Nephron progenitor cell (in vitro differentiated cells): ENCODE results near the gene ABHD16B.

Experiments used
- DNase-seq: peaks from one replicate; pipeline ENCODE4 v3.0.0; 2021
- H3K27ac Mint-ChIP-seq: 2 replicates; pipeline ENCODE4 v1.8.0; 2021; ENCODE audit warnings: mild to moderate bottlenecking, moderate library complexity, mixed read lengths
- H3K27me3 Mint-ChIP-seq: 2 replicates; pipeline ENCODE4 v1.8.0; 2021; ENCODE audit warnings: mild to moderate bottlenecking, low read depth, mixed read lengths; ENCODE audit not compliant: poor library complexity
- H3K36me3 Mint-ChIP-seq: 2 replicates; pipeline ENCODE4 v1.8.0; 2021; ENCODE audit warnings: low read depth, mixed read lengths
- H3K4me1 Mint-ChIP-seq: 2 replicates; pipeline ENCODE4 v1.8.0; 2021; ENCODE audit warnings: mixed read lengths
- H3K4me3 Mint-ChIP-seq: 2 replicates; pipeline ENCODE4 v1.8.0; 2021; ENCODE audit warnings: mild to moderate bottlenecking, moderate library complexity, mixed read lengths
- H3K9me3 Mint-ChIP-seq: 2 replicates; pipeline ENCODE4 v1.8.0; 2021; ENCODE audit warnings: mild to moderate bottlenecking, moderate library complexity, mixed read lengths
- TF ChIP-seq, protein P1 (sequence below): fragments of 200-600 bp; sonication (generic); IDR thresholded peaks from 2 replicates; pipeline ENCODE4 v1.5.0; 2021; ENCODE audit warnings: antibody characterized with exemption

The ABHD16B gene

GRCh38 chr20:63893999-63894357 lies 32.7 kb downstream of the ABHD16B start:
- DNase-seq = no peak
- Mint-ChIP-seq H3K9me3 (no peaks in the 10 kb centered on the region), H3K27ac (no peak overlapping the region), H3K4me1 (peaks cover 35% of the 10 kb centered on the region), H3K27me3 (peaks cover 3% of the 10 kb centered on the region), H3K36me3 (peaks cover 29% of the 10 kb centered on the region), H3K4me3 (peak overlapping the region; percentile 82)
- TF ChIP-seq, protein P1, sequence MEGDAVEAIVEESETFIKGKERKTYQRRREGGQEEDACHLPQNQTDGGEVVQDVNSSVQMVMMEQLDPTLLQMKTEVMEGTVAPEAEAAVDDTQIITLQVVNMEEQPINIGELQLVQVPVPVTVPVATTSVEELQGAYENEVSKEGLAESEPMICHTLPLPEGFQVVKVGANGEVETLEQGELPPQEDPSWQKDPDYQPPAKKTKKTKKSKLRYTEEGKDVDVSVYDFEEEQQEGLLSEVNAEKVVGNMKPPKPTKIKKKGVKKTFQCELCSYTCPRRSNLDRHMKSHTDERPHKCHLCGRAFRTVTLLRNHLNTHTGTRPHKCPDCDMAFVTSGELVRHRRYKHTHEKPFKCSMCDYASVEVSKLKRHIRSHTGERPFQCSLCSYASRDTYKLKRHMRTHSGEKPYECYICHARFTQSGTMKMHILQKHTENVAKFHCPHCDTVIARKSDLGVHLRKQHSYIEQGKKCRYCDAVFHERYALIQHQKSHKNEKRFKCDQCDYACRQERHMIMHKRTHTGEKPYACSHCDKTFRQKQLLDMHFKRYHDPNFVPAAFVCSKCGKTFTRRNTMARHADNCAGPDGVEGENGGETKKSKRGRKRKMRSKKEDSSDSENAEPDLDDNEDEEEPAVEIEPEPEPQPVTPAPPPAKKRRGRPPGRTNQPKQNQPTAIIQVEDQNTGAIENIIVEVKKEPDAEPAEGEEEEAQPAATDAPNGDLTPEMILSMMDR = no peak

DNA sequence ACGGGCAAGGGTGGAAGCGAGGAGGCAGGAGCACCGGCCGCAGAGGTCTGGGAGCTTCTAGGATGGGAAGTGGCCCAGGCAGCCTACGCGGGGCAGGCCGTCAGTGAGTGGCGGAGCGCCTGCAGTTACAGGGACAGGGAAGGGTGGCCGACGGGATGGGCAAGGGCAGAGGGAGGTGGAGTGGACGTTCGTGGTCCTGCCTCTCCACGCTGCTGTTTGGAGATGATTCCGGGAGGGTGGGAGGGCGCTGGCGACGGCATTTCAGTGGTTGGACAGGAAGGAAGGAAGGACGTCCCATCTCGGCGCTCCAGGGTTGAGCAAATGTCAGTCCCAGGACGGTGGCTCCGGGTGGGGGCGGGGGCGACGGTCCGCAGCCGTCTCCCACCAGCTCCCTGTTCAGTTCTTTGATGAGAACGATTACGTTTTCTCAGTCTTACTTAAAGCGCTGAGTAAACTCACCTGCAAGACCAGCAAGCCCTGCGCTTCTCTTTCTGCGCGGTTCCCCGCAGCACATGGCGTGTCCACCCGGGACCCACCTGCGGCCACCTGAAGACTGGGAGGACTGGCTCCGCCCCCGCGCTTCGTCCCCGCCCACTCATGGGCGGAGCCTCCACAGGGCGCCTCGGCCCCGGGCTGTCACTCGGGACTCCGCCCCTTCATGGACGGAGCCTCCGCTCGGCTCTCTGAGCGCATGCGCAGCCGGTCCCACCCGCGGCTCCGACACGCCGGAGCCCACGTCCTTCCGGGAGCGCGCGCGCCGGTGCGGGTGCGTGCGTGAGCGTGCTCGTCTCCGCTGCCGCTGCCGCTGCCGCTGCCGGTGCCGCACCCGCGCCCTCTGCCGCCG lies 33.3 kb downstream of the ABHD16B start, which contains the start of gene DNAJC5:
Gene DNAJC5, plus strand, starts transcription at position 769 of the 844 bp plus-strand sequence. CDS start 33,220 bp downstream, outside the sequence.
- no peaks in the 10 kb centered on the region for H3K9me3 Mint-ChIP-seq

DNA sequence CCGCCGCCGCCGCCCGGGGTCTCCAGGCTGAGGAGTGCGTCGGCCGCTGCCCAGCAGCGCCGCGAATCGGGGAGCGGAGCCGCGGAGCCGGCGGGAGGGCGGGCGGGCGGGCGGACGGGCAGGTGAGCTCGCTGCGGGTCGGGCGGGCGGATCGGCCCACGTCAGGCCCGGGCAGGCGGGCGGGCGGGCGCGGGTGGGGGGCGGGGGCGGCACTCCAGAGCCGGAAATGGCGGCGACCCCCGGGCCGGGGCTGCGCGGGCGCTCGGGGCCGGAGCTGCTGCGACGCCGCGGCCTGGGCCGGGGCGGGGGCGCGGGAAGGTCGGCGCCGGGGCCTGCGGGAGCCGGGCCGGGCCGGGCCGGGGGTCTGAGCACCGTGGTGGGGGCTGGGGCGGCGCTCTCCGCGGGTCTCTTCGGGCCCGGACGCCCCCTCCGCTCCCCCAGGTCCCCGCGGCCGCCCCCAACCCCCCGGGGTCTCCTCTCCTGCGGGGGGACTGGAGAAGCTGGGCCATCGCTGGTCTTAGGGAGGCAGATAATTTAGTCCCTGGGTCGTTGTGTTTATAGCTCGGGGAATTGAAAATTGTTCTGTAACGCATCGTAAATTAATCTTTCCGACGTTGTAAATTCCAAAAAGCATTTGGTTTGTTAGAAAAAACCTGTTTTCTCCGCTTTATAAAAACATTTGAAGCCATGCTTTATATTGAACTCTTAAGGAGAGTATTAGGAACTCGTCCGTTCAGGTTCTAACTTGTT lies 34.1 kb downstream of the ABHD16B start:
- TF ChIP-seq, protein P1 = no peak
- no peak for DNase-seq
- peak overlapping the region; percentile 43 for H3K27ac Mint-ChIP-seq
- H3K4me1 Mint-ChIP-seq = peaks cover 39% of the 10 kb centered on the region
- peaks cover 15% of the 10 kb centered on the region for H3K36me3 Mint-ChIP-seq
- H3K27me3 Mint-ChIP-seq = peaks cover 3% of the 10 kb centered on the region
- peak overlapping the region; percentile 89 for H3K4me3 Mint-ChIP-seq
- no peaks in the 10 kb centered on the region for H3K9me3 Mint-ChIP-seq

More for the DNA sequence above, 33.3 kb downstream of the ABHD16B start, which contains the start of gene DNAJC5:
- H3K27ac Mint-ChIP-seq = peak within 1 kb of the TSS; percentile 43
- DNase-seq = peak; percentile 94
- H3K36me3 Mint-ChIP-seq = peaks cover 23% of the 10 kb centered on the region
- TF ChIP-seq, protein P1 = no peak
- H3K4me1 Mint-ChIP-seq = peaks cover 39% of the 10 kb centered on the region
- H3K27me3 Mint-ChIP-seq = peaks cover 3% of the 10 kb centered on the region
- peak within 1 kb of the TSS; percentile 89 for H3K4me3 Mint-ChIP-seq

DNA sequence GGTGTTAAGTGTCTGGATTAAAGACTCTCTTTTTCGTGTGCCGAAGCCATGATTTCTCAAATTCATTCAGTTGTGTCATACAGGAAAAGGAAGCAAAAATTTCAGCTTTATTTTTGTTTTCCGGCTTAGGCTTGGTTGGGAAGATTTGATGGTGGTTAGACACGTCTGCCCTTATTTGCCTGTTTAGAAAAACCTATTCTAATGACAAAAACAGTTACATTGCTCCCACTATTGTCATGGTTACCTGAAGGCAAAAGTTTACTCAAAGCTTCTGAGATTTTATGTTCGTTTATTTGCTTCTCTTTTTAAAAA lies 34.6 kb downstream of the ABHD16B start:
- no peak for DNase-seq
- H3K4me3 Mint-ChIP-seq = peak overlapping the region; percentile 89
- TF ChIP-seq, protein P1 = no peak
- H3K27ac Mint-ChIP-seq = peak overlapping the region; percentile 43
- no peaks in the 10 kb centered on the region for H3K9me3 Mint-ChIP-seq
- peaks cover 3% of the 10 kb centered on the region for H3K27me3 Mint-ChIP-seq
- peaks cover 39% of the 10 kb centered on the region for H3K4me1 Mint-ChIP-seq
- peaks cover 13% of the 10 kb centered on the region for H3K36me3 Mint-ChIP-seq

DNA sequence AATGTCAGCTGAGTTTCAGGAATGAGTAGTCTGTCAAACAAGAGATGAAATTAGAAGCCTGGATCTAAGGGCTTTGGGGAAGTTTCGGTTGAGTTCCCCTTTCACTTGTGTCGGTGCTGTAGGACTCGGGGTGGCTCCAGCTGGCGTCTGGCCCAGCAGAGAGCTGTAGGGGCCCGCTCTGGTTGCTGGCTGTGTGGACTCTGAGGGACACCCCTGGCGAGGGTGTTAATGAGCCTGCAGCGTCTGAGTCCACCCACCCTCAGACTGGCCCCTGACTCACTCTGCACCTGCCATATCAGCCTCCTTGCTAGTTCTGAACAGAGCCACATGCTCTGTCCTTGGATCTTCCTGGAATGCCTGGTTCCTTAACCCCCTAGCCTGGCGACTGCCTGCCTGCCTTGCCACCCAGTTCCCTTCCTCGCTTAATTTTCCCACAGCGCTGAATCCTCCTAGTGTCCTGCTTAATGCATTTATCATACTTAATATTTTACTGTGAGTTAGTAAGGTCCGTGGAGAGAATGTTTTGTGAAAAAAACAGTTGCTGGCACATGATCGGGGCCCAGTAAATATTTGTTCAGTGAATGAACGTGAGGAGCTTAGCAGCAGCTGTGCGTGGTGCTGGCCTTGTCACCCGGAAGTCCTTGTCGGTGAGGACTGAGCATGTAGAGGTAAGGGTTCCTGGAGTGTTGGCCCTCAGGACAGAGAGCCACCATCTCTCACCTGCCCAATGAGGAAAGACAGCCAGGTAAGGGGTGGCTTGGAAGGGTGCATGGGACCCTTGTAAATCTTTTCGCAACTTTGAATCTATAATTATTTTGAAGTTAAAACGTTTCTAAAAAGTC lies 35.2 kb downstream of the ABHD16B start:
- DNase-seq = peak; percentile 26
- H3K4me3 Mint-ChIP-seq = peak overlapping the region; percentile 89
- H3K27me3 Mint-ChIP-seq = peaks cover 3% of the 10 kb centered on the region
- TF ChIP-seq, protein P1 = no peak
- H3K36me3 Mint-ChIP-seq = peaks cover 11% of the 10 kb centered on the region
- peaks cover 39% of the 10 kb centered on the region for H3K4me1 Mint-ChIP-seq
- no peaks in the 10 kb centered on the region for H3K9me3 Mint-ChIP-seq
- peak overlapping the region; percentile 87 for H3K27ac Mint-ChIP-seq
